Lower lobe of right lung (tissue), 2 donors: ENCODE measurements around the gene HTR3E. TPM values are rescaled to one million over a fixed set of nuclear protein-coding genes. Genes with fewer than 3 reads are reported as not detected.

Source experiments
- ATAC-seq, 2 donors: fragments of 200-7000 bp; cut with Tn5 transposase; one replicate each; pipeline ENCODE4 v1.9.1; 2020 to 2022; ENCODE audit warnings: mild to moderate bottlenecking in 2 of 2, moderate library complexity in 2 of 2
- DNase-seq: peaks from one replicate; pipeline ENCODE4 v3.0.0-alpha.2; 2020
- H3K27ac ChIP-seq: fragments of 200-600 bp; one replicate; pipeline ENCODE4 v1.8.0; 2022
- H3K27me3 ChIP-seq: fragments of 200-600 bp; one replicate; pipeline ENCODE4 v1.8.0; 2022; ENCODE audit warnings: low read depth
- H3K36me3 ChIP-seq: fragments of 200-600 bp; one replicate; pipeline ENCODE4 v1.8.0; 2022; ENCODE audit warnings: mild to moderate bottlenecking
- H3K4me1 ChIP-seq: fragments of 200-600 bp; one replicate; pipeline ENCODE4 v1.8.0; 2022
- H3K4me3 ChIP-seq: fragments of 200-600 bp; one replicate; pipeline ENCODE4 v1.8.0; 2022; ENCODE audit warnings: mild to moderate bottlenecking
- H3K9me3 ChIP-seq: fragments of 200-600 bp; one replicate; pipeline ENCODE4 v1.8.0; 2022
- CTCF ChIP-seq: fragments of 200-600 bp; IDR thresholded peaks from one replicate; pipeline ENCODE4 v1.8.0; 2022; ENCODE audit warnings: antibody characterized with exemption, mild to moderate bottlenecking
- intact Hi-C: fragments of 100-400 bp; cut with DNase I; formaldehyde crosslinking; loops from one replicate; pipeline ENCODE4 v1.11.0; 2022
- total RNA-seq: library from RNA; stranded (reverse); fragmentation: NEBNext Ultra II Directional; extraction: Animal tissue kit (Norgen Biotek cat#: 25700); gene quantifications from one replicate; pipeline ENCODE4 v1.2.1, GENCODE V29; 2021
- donor health status: DM: no; HTN: yes; CAD: no; lungs with severe emphysema.

Gene HTR3E
- total RNA-seq, 1 donor from 2014 or later = not detected

GRCh38 chr3:184075901-184076300 lies 21.0 kb upstream of the HTR3E start:
- Histone ChIP-seq H3K27me3 (no peaks in the 10 kb centered on the region), H3K4me3 (no peak overlapping the region), H3K4me1 (no peaks in the 10 kb centered on the region), H3K9me3 (no peaks in the 10 kb centered on the region), H3K27ac (no peak overlapping the region), H3K36me3 (no peaks in the 10 kb centered on the region)
- DNase-seq (no peak), ATAC-seq (no peak)
- TF ChIP-seq CTCF = no peak
- intact Hi-C loops = no loop called here

GRCh38 chr3:184077881-184078280 lies 19.0 kb upstream of the HTR3E start:
- no peaks in the 10 kb centered on the region for H3K4me1 ChIP-seq
- DNase-seq (no peak), ATAC-seq (no peak)
- no peaks in the 10 kb centered on the region for H3K36me3 ChIP-seq
- no peaks in the 10 kb centered on the region for H3K9me3 ChIP-seq
- no peak overlapping the region for H3K27ac ChIP-seq
- H3K4me3 ChIP-seq = no peak overlapping the region
- no peaks in the 10 kb centered on the region for H3K27me3 ChIP-seq
- TF ChIP-seq CTCF = no peak
- intact Hi-C loops = no loop called here

GRCh38 chr3:184078851-184079250 lies 18.0 kb upstream of the HTR3E start:
- Histone ChIP-seq H3K4me3 (no peak overlapping the region), H3K27ac (no peak overlapping the region), H3K9me3 (no peaks in the 10 kb centered on the region), H3K36me3 (no peaks in the 10 kb centered on the region), H3K27me3 (no peaks in the 10 kb centered on the region), H3K4me1 (no peaks in the 10 kb centered on the region)
- no peak for TF ChIP-seq CTCF
- no peak for DNase-seq
- intact Hi-C loops = no loop called here
- ATAC-seq = no peak

GRCh38 chr3:184081116-184081830 lies 15.6 kb upstream of the HTR3E start:
- no peak for DNase-seq
- no peak overlapping the region for H3K4me3 ChIP-seq
- no peaks in the 10 kb centered on the region for H3K27me3 ChIP-seq
- no peaks in the 10 kb centered on the region for H3K9me3 ChIP-seq
- TF ChIP-seq CTCF = no peak
- ATAC-seq = no peak
- intact Hi-C loops = no loop called here
- no peak overlapping the region for H3K27ac ChIP-seq
- no peaks in the 10 kb centered on the region for H3K4me1 ChIP-seq
- no peaks in the 10 kb centered on the region for H3K36me3 ChIP-seq

GRCh38 chr3:184082034-184082433 lies 14.8 kb upstream of the HTR3E start:
- Histone ChIP-seq H3K36me3 (no peaks in the 10 kb centered on the region), H3K27me3 (no peaks in the 10 kb centered on the region), H3K9me3 (no peaks in the 10 kb centered on the region), H3K27ac (no peak overlapping the region), H3K4me1 (no peaks in the 10 kb centered on the region), H3K4me3 (no peak overlapping the region)
- intact Hi-C loops = no loop called here
- no peak for DNase-seq
- TF ChIP-seq CTCF = no peak
- no peak for ATAC-seq
